HG03025 (cell line): ENCODE data around the gene ZNF511.
A peak's percentile ranks its signal among the peaks of the same experiment; 100 is the strongest.

Source experiments
- ATAC-seq: cut with Tn5 transposase; IDR thresholded peaks from one replicate; pipeline ENCODE4 v1.9.1; 2021; ENCODE audit warnings: mild to moderate bottlenecking, moderate library complexity; ENCODE audit not compliant: unreplicated experiment, low FRiP score

Gene ZNF511

GRCh38 chr10:133292919-133293809 lies 15.6 kb upstream of the ZNF511 start:
- no peak for ATAC-seq

- no peak for ATAC-seq
Observed at GRCh38 chr10:133293810-133294119, 14.9 kb upstream of the ZNF511 start.

GRCh38 chr10:133294189-133294588 lies 14.5 kb upstream of the ZNF511 start:
- ATAC-seq, result no peak

GRCh38 chr10:133295426-133296320 lies 13.0 kb upstream of the ZNF511 start:
- no peak for ATAC-seq

- no peak for ATAC-seq
Observed at GRCh38 chr10:133297504-133297903, 11.2 kb upstream of the ZNF511 start.

- ATAC-seq, result no peak
Observed at GRCh38 chr10:133298466-133298865, 10.2 kb upstream of the ZNF511 start.

- no peak for ATAC-seq
Observed at GRCh38 chr10:133299224-133299623, 9.5 kb upstream of the ZNF511 start.

GRCh38 chr10:133299738-133300137 lies 9.0 kb upstream of the ZNF511 start:
- no peak for ATAC-seq

- ATAC-seq, result no peak
Observed at GRCh38 chr10:133302230-133302629, 6.5 kb upstream of the ZNF511 start.

GRCh38 chr10:133303206-133303605 lies 5.5 kb upstream of the ZNF511 start:
- no peak for ATAC-seq

- no peak for ATAC-seq
Observed at GRCh38 chr10:133306097-133306476, 2.6 kb upstream of the ZNF511 start.

GRCh38 chr10:133306941-133307379 lies 1.8 kb upstream of the ZNF511 start:
- no peak for ATAC-seq

GRCh38 chr10:133307776-133308420 lies 816 bp upstream of the ZNF511 start:
- ATAC-seq, result peak; percentile 36

- ATAC-seq, result peak; percentile 50
Observed at GRCh38 chr10:133309100-133309719, 496 bp downstream of the ZNF511 start.

- ATAC-seq, result no peak
Observed at GRCh38 chr10:133309720-133310398, 1.1 kb downstream of the ZNF511 start.

GRCh38 chr10:133310399-133310755 lies 1.7 kb downstream of the ZNF511 start:
- ATAC-seq, result no peak

GRCh38 chr10:133310789-133311188 lies 2.1 kb downstream of the ZNF511 start:
- no peak for ATAC-seq

- ATAC-seq, result no peak
Observed at GRCh38 chr10:133311570-133311969, 2.9 kb downstream of the ZNF511 start.

GRCh38 chr10:133312016-133312768 lies 3.5 kb downstream of the ZNF511 start:
- no peak for ATAC-seq
